NB4 (cell line): ENCODE measurements around the gene GMIP.
"Not testable (repeated sequence)": the region's sequence is repeated elsewhere in the genome, so short reads cannot be mapped to it uniquely, and the experiment has no call there.

ENCODE experiments used
- DNase-seq: peaks from one replicate; pipeline ENCODE4 v3.0.0; 2010; ENCODE audit warnings: low read depth
- H3K4me3 ChIP-seq: one replicate; pipeline ENCODE4 v1.5.1; 2011; ENCODE audit warnings: mild to moderate bottlenecking, low read depth, low read length, moderate library complexity
- CTCF ChIP-seq: IDR thresholded peaks from one replicate; pipeline ENCODE4 v1.5.1; 2012; ENCODE audit warnings: low read depth, low read length
- MAX ChIP-seq: IDR thresholded peaks from 2 replicates; pipeline ENCODE4 v1.6.1; 2011; ENCODE audit warnings: low read depth, low read length
- MYC ChIP-seq: IDR thresholded peaks from 2 replicates; pipeline ENCODE4 v1.6.1; 2011; ENCODE audit warnings: low read depth, low read length
- POLR2A ChIP-seq: IDR thresholded peaks from 2 replicates; pipeline ENCODE4 v1.6.1; 2011; ENCODE audit warnings: mild to moderate bottlenecking; ENCODE audit not compliant: insufficient read length; ENCODE audit errors: extremely low read depth

Gene GMIP

DNA sequence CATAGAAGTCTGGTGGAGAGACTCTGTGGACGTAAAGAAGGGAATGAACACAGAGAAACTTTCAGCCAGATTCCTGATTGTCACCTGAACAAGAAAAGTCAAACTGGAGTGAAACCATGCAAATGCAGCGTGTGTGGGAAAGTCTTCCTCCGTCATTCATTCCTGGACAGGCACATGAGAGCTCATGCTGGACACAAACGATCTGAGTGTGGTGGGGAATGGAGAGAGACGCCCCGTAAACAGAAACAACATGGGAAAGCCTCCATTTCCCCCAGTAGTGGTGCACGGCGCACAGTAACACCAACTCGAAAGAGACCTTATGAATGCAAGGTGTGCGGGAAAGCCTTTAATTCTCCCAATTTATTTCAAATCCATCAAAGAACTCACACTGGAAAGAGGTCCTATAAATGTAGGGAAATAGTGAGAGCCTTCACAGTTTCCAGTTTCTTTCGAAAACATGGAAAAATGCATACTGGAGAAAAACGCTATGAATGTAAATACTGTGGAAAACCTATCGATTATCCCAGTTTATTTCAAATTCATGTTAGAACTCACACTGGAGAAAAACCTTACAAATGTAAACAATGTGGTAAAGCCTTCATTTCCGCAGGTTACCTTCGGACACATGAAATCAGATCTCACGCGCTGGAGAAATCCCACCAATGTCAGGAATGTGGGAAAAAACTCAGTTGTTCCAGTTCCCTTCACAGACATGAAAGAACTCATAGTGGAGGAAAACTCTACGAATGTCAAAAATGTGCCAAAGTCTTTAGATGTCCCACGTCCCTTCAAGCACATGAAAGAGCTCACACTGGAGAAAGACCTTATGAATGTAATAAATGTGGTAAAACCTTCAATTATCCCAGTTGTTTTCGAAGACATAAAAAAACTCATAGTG is 36.0 kb upstream of the GMIP start:
- TF ChIP-seq POLR2A (no peak), MAX (no peak), MYC (no peak)
- DNase-seq, result no peak
- H3K4me3 ChIP-seq, result no peak overlapping the region

- no peak overlapping the region for H3K4me3 ChIP-seq
- no peak for TF ChIP-seq POLR2A
- no peak for TF ChIP-seq CTCF
- TF ChIP-seq MAX, result no peak
- no peak for TF ChIP-seq MYC
- DNase-seq, result no peak
Observed at GRCh38 chr19:19677579-19677978, 34.1 kb upstream of the GMIP start.

DNA sequence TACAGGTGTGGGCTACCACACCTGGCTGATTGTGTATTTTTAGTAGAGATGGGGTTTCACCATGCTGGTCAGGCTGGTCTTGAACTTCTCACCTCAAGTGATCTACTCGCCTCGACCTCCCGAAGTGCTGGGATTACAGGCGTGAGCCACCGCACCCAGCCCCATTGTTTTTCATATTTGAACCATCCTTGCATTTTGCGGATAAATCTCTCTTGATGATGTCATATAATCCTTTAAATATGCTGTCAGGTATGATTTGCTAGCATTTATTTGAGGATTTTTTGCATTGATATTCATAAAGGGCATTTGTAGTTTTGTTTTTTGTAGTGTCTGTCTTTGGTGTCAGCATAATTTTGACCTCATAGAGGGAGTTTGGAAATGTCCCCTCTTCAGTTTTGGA is 30.9 kb upstream of the GMIP start:
- no peak for DNase-seq
- H3K4me3 ChIP-seq, result no peak overlapping the region
- TF ChIP-seq MYC, result no peak
- no peak for TF ChIP-seq CTCF
- no peak for TF ChIP-seq MAX
- TF ChIP-seq POLR2A, result no peak

DNA sequence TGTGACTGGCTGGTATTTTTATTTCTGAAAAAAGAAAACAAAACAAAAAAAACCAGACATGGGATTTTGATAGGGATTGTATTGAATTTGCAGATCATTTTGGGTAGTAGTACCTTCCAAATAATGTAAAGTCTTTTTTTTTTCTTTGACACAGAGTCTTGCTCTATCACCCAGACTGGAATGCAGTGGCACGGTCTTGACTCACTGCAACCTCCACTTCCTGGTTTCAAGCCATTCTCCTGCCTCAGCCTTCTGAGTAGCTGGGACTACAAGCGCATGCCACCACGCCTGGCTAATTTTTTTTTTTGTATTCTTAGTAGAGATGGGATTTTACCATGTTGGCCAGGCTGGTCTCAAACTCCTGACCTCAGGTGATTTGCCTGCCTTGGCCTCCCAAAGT is 29.4 kb upstream of the GMIP start:
- no peak for DNase-seq
- no peak for TF ChIP-seq MYC
- no peak for TF ChIP-seq MAX
- no peak for TF ChIP-seq CTCF
- TF ChIP-seq POLR2A, result no peak
- H3K4me3 ChIP-seq, result no peak overlapping the region

GRCh38 chr19:19670070-19670551 is 26.7 kb upstream of the GMIP start:
- no peak for DNase-seq
- TF ChIP-seq POLR2A (no peak), MAX (no peak), MYC (no peak), CTCF (no peak)
- peak overlapping the region; percentile 86 for H3K4me3 ChIP-seq

- H3K4me3 ChIP-seq, result peak within 1 kb of the TSS; percentile 86
- peak; percentile 97 for DNase-seq
- no peak for TF ChIP-seq CTCF
- 0 out of 2 replicates have a peak, but pooled peaks have one; percentile 22 for TF ChIP-seq MYC
- no peak for TF ChIP-seq MAX
- TF ChIP-seq POLR2A, result peak; percentile 80
Observed at GRCh38 chr19:19668230-19669012, 25.0 kb upstream of the GMIP start, which contains the start of gene ZNF101. Gene ZNF101, plus strand, starts transcription at chr19:19668839. Its CDS starts 125 bp downstream, at chr19:19668964.

- not testable (repeated sequence) for DNase-seq, H3K4me3 ChIP-seq
Observed at GRCh38 chr19:19665420-19665948, 22.0 kb upstream of the GMIP start.
